HG02973 (cell line): ENCODE results near the gene MAN1A2.

Experiments
- ATAC-seq: cut with Tn5 transposase; IDR thresholded peaks from one replicate; pipeline ENCODE4 v1.9.1; 2021; ENCODE audit warnings: moderate library complexity; ENCODE audit not compliant: unreplicated experiment

Gene MAN1A2

DNA sequence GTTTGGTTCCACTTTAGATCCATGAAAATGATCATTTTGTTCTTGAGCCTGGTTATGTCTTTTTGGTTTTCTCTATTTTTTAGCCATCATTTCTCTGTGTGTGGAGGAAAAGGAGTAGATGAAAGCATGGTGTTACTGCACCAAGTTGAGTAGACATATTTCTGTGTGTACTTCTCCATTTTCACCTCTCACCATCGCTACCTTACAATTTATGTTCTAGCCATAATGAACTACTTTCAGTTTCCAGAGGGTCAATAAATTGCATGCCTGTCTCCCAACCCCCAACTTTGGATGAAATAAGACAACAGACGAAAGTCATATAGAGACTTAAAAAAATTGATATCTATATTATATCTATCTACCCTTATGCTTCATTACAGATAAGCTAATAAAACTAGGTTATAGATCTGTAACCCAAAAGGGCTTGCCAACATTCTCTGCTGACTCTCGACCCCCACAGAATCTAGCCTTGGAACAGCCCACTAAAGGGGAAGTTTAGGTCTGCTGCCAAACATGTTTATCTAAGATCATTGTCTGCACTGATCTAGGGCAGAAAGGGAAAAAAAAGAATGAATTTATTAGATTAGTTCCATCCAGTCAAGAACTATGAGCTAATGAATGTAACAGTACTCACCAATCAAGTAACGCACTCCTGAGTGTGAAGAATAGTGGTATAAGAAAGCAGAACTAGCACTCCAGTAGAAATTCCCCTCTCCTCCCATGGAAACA lies 7.5 kb upstream of the MAN1A2 start:
- ATAC-seq, result no peak

DNA sequence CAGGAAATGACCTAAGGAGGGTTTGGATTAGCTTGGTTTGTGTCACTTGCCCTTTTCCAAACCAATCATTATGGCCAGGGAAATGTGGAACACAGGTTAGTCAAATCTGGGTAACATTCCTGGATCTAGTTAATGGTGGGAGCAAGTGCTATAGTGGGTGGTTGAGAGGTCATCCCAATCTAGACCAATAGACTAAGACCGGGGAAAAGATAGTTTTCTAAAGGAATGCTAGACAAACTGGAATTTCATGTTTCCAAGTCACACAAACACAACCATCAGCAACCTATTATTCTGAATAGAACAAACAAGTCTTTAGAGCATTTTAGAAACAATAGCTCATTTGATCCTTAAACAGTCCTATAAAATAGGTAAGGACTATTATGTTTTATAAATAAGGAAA lies 4.3 kb upstream of the MAN1A2 start:
- ATAC-seq, result no peak

DNA sequence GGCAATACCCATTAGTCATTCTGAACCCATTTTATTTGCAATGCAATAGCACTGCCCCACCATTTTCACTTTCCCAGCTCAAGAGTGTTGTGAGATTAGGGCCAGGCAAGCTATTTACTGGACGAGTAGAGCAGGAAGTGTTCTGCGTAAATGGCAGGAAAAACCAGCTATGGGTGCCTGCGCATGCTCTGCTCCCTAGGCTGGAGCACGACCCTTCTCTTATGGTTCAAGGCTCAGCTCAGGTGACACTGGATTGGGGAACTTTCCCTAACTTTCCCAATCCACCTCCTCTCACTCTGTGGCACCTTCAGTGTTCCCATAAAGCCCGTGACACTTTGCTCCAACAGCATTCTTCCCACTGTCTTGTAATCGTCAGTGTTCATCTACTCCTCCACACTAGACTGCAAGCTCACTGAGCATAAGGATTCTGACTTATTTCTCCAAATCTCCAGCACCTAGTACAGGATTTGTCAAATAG lies 3.6 kb upstream of the MAN1A2 start:
- no peak for ATAC-seq

DNA sequence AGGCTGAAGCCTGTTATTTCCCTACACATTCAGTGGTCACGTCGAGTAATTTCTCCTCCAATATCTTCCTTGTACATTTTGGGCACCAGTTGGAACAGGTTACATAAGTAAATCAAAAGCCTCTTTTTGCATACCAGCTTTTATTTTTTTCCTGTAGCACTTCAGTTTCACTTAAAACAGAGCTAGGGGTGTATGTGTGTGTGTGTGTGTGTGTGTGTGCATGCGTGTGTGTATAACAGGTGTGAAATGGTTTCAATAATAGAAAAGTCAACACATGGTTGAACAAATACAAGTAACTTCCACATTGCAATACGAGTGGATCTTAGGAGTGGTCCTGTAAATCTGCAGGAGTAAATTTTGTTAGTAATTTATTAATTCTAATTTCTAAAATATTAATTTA lies 3.0 kb upstream of the MAN1A2 start:
- ATAC-seq, result no peak

DNA sequence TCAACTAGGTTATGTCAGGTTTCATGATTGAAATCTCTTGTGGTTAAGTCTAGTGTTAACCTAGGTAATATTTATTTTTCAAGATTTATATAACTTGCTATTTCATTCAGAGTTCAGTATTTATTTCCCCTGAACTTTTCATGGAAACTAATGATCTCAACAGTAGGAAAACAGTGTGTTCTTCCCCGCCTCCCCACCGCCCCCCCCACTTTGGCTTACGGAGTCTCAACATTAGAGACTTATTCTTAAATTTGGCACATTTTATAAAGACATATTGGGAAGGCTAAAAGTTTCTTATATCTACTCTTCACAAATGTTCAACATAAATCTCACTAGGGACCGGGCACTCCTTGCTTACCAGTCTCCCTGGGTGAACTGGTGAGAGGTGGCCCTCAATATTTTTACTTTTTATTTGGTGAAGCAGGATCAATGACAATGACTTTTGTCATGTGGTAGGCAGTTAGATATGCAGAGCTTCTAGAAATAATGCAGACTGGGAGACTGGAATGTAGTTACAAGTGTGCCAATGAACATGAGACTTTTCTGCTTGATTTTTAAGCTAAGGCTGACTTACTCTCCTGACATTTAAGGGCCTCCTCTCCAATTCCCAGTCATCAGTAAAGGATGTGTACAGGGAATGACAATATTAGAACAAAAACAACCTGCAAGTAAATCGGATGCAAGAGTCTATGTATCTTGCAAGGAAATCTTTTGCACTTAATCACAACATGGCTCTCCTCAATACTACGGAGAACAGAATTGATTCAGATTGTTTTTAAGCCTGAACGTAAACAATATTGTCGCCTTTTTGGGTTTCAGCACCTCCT lies 1.7 kb upstream of the MAN1A2 start:
- ATAC-seq, result no peak

DNA sequence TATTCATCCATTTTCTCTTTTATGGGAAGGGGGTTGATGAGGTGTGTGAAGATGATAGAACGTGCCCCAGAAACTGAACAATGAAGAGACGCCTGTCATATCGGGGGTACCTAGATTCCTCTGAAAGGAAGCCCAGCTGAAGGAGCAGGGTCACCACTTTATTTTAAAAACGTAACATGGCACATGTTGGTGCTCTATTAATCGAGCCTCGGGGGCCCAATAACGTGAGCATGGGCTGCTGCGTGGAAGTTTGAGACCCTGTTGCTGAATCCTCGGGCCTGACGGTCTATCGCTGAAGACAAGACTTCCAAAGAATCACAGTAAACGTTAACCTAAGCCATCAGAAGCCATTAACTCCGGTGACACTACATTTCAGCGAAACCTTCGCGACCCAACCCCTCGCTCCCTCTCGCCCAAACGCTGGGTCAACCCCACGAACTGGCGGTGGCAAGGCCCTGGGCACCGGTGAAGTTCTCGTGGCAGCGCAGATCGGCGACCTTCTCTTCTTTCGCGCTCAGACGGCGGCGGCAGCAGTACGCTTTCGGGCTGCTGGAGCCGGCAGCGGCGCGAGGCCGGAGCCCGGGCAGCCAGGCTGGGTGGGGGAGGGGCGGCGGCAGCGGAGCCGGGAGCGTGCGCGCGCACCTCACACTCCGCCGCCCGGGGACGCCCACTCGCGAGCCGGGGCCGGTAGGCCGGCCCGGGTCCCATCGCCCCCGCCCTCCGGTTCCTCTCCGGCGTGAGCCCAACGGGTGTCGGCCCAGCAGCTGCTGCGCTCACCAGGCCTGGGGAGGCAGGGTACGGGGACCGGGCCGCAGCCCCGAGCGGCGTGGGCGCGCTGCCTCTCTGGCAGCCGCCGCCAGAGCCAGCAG lies 838 bp upstream of the MAN1A2 start:
- peak; percentile 41 for ATAC-seq

DNA sequence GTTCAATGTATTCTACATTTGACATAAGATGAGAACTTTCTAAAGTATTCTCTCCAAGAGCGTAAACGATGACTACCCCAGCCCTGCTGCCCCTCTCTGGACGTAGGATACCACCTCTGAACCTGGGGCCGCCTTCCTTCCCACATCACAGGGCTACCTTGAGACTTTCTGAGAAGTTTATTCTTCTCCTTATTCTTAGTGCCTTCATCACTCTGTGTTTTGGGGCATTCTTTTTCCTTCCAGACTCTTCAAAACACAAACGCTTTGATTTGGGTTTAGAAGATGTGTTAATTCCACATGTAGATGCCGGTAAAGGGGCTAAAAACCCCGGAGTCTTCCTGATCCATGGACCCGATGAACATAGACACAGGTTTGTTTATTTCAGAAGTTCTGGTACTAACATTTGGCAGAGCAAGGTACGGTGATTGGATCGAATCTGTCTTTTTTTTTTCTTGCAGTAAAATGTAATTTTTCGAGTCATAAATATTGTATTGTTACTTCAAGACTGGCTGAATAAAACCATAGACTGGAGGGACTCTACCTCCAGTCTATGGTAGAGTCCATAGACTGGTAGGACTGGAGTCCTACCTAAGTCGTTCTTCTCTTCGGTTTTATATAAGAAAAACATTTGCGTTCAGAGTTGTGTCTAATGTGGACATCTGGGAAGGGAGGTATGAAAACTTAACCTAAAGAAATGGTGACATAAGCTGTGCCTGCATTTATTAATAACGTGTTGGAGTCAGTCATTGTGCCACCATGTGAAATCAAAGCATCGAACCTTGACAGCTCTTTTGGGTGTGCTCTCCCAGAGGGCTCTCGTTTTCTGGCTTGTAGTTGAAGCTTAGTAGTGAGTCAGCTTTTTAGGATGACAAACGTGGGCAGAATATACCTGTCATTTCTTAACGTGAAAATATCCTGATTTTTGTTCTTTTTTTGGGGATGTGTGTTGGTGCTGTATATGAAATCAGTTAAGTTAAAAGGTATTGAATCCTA lies 1.2 kb downstream of the MAN1A2 start:
- no peak for ATAC-seq

DNA sequence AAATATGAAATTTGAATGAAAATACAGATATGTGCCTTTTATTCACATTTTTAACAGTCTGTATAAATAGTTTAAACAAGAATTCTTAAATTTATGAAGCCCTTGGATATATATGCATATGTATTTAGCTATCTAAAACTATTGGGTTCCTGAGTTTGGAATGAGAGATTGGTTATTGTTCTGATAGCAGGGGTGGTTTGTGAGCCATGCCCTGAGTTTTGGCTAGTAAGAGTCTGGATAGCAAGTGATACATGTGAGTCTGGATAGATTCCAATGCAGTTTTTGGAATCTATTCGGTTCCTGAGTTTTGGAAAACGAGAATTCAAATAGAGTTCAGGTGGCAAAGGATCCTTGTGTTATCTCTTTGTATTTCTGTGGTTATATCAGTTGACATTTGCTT lies 2.8 kb downstream of the MAN1A2 start:
- no peak for ATAC-seq

DNA sequence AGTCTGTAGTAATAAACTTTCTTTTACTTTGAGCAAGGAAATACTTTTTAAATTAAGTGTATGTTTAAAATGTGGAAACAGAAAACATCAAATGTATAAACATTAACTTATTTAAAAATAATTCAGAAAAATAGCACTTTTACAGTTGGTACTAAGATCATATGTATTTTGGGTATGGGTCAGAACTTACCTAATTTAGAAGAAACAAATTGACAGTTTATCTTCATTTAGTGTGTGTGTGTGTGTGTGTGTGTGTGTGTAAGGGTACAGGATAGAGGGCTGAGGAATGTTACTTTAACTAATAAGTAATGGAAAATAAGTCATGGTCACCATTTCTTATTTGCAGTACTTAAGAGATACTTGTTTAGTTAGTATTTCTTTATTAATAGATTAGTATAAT lies 3.3 kb downstream of the MAN1A2 start:
- no peak for ATAC-seq

DNA sequence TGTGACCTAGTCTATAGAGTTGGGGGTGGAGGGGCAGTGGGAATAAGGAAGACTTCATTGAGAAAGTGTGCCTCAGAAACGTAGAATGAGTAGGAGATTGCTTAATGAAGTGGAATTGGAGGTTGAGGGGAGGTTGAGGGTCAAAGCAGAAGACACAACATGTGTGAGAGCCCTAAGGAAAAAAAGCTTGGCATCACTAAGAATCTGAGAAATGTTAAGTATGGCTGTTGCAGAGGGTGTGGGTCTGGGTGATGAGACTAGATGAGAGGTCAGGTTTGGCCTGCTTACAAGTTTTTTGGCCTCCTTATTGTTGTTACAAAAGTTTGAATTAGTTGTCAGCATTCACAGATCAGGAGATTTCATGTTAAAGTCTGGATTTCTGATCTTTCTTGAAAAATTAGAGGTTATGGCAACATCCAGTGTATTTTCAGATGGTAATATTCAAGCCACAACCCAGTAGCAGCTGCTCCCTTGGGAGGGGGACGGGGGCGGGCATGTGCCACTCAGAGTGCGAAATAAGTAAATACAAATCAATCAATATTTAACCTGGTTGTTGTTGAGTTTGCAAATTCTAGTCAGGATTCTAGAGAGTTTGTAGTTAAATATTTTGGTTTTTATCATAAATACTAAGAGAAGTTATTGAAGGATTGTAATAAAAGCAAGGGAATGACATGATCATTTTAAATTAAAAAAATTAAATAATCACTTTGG lies 4.3 kb downstream of the MAN1A2 start:
- no peak for ATAC-seq

DNA sequence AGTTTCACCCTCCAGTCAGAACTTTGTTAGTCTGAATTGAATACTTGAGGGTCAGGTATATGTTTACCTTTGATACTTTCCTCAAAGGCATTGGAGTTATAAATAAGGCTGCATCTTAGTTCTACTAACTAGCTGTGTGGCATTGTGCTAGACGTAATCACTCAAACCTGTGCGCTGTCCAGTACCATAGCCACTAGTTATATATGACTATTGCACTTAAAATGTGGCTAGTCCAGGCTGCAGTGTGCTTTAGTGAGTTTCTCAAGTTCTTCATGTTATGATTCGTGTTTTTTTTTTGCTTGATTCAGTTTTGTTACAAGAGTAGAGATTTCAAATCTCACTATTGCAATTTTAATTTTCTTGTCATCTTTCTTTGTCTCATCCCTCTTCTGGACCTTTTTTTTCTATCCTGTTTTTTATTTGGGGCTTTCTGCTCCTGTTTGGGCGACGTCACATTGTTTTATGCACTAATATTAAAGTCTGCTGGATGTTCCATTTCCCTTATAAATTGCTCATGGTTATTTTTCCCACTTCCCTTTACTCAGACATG lies 5.7 kb downstream of the MAN1A2 start:
- no peak for ATAC-seq

DNA sequence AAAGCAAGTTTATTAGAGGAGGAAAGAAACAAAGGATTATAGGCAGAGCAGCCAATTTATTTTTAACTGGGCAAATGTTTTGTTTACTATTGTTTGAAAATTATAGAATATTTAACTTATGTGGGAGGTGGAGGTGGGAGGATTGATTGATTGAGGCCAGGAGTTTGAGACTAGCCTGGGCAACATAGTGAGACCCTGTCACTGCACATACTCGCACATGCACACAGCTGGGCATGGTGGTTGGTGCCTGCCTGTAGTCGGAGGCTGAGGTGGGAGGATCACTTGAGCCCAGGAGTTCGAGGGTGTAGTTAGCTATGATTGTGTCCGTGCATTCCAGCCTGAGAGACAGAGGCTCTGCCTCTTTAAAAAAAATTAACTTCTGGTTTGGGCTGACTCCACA lies 6.7 kb downstream of the MAN1A2 start:
- ATAC-seq, result no peak

DNA sequence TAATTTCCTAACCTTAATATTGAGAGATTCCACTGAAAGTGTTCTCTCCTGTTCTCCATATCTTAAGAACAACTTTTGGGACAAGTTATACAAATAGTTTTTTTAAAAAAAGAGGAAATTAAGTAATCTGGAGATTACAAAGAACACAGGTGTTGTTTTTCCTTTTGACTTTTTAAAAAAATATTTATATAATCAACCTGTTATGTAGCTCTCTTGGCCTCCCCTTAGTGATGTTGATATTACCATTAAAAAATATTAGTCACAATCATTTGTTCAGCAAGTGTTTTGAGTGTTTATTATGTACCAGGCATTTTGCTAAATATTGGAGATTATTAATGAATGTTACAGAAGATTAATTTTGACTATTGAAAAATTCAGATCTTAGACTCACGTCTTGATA lies 8.1 kb downstream of the MAN1A2 start:
- ATAC-seq, result no peak

DNA sequence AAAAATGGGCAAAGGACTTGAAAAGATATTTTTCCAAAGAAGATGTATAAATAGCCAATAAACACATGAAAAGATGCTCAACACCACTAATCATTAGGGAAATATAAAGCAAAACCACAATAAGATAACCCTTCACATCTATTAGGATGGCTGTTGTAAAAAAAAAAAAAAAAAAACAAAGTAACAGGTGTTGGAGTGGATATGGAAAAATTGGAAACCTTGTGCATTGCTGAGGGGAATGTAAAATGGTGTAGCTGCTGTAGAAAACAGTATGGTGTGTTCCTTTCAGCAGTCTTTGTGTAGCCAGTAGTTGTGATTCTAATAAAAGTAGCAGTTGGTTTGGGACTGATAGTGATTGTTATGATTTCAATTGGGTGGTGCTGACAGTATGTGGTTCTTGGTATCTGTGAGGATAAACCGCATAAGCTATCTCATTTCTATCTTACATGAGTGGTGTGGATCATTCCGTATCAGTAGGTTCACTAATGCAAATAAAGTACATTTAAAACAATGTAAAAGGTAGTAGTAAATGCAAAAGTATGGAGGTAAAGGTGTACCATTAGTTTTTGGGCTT lies 19.9 kb downstream of the MAN1A2 start:
- ATAC-seq, result no peak

DNA sequence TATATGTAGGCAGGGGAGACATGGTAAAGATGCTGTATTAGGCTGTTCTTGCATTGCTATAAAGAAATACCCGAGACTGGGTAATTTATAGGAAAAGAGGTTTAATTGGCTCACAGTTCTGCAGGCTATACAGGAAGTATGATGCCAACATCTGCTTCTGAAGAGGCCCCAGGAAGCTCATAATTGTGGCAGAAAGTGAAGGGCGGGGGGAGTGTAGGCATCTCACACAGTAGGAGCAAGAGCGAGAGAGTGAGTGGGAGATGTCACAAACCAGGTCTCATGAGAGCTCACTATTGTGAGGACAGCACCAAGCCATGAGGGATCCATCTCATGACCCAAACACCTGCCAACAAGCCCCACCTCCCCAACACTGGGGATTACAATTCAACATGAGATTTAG lies 21.1 kb downstream of the MAN1A2 start:
- no peak for ATAC-seq

DNA sequence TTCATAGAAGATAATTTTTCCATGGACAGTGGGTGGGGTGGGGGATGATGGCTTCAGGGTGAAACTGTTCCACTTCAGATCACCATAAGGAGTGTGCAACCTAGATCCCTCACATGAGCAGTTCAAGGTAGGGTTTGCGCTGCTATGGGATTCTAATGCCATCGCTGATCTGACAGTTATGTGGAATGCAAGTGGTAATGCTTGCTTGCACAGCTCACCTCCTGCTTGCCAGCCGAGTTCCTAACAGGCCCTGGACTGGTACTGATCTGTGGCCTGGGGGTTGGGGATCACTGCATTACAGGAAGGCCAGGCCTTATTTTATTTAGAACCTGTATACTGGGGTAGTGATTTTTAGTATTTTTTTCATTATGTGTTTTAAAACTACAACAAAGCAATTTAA lies 22.0 kb downstream of the MAN1A2 start:
- ATAC-seq, result no peak

DNA sequence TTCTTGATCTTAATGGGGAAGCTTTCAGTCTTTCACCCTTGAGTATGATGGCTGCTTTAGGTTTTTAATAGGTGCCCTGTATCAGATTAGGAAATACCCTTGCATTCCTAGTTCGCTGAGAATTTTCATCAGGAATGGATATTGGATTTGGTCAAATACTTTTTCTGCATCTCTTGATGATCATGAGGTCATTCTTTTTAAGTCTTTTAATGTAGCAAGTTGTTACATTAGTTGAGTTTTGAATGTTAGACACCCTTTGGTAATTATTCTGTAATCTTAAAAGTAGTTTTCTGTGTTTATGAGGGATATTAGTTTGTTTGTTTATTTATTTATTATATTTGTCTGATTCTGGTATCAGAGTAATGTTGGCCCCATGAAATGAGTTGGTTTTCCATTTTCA lies 22.5 kb downstream of the MAN1A2 start:
- no peak for ATAC-seq

DNA sequence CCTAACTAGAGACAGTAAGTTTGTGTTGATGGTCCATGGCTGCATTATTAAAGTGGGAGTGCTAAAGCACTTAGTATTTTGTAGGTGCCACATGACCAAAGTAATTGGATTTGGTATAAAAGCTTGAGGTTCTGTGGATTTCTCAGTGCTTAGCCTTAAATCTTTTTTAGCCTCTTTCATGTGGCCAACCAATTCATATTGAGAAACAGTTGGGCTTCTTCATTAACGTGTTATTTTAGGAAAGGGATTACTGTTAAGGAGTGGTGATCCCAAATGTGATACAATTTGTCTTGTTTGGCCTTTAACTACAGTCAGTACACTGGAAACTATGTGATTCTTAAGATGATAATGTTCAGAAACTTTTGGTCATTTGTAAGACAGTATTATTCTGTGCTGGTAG lies 25.5 kb downstream of the MAN1A2 start:
- ATAC-seq, result no peak

DNA sequence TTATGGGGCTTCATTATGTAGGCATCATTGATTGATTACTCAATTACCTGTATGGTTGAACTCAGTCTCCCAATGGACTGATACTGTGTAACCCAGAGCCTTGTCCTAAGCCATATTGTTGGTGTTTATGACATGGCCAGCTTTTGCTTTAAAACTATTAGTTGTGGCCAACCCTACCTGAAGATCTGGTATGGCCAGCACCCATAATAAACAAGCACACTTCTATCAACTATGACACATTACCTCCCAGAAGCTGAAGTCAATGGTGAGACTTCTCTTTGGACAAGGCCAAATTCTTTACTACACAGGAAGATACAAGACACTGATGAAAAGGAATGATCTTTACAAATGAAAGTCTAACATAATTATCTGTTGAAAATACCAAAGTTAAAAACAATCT lies 28.8 kb downstream of the MAN1A2 start:
- no peak for ATAC-seq
